Measurements from ENCODE around the gene PCYT1A.
"Not testable (repeated sequence)": the region's sequence is repeated elsewhere in the genome, so short reads cannot be mapped to it uniquely, and the experiment has no call there.

The PCYT1A gene

GRCh38 chr3:196210673-196211556, 76.6 kb downstream of the PCYT1A start, which contains the start of gene ZDHHC19:
Gene ZDHHC19 (minus strand): TSS chr3:196211400. CDS start chr3:196211315, 85 bp downstream.
- no peak for DNase-seq

DNA sequence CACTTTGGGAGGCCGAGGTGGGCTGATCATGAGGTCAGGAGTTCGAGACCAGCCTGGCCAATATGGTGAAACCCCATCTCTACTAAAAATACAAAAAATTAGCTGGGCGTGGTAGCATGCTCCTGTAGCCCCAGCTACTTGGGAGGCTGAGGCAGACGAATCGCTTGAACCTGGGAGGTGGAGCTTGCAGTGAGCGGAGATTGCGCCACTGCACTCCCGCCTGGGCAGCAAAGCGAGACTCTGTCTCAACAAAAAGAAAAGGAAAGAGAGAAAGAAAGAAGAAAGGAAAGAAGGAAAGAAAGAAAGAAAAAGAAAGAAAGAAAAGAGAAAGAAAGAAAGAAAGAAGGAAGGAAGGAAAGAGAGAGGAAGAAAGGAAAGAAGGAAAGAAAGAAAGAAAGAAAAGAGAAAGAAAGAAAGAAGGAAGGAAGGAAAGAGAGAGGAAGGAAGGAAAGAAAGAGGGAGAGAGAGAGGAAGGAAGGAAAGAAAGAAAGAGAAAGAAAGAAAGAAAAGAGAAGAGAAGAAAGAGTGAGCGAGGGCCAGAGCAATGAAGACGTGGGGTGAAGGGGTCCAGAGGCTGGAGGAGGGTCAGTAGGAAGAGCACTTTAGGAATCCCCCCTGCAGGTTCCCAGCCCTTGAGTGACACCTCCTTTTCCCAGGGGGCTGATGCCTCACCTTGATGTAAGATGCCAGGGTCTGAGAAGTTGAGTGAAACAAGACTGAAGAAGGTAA, 77.4 kb downstream of the PCYT1A start:
- not testable (repeated sequence) for DNase-seq

GRCh38 chr3:196208942-196209695, 78.4 kb downstream of the PCYT1A start:
- DNase-seq: no peak

GRCh38 chr3:196207833-196208607, 79.5 kb downstream of the PCYT1A start:
- DNase-seq: no peak

- DNase-seq: no peak
These were observed 80.2 kb downstream of the PCYT1A start for GRCh38 chr3:196207159-196207832.

DNA sequence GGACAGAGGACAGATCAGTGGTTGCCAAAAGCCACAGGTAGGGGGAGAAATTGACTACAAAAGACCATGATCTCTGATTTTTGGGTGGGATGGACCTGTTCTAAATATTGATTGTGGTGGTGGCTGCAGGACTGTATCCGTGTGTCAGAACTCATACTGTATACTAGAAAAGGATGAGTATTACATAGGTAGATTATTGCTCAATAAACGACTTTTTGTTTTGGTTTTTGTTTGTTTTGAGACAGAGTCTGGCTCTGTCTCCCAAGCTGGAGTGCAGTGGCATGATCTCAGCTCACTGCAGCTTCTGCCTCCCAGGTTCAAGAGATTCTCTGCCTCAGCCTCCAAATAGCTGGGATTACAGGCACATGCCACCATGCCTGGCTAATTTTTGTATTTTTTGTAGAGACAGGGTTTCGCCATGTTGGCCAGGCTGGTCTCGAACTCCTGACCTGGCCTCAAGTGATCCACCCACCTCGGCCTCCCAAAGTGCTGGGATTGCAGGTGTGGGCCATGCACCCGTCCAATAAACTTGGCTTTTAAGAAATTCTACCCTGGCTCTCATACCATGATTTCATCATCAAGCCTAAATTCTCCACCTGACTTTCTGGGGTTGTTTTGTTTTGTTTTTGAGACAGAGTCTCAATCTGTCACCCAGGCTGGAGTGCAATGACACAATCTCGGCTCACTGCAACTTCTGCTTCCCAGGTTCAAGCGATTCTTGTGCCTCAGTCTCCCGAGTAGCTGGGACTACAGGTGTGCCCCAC, 81.9 kb downstream of the PCYT1A start:
- DNase-seq: not testable (repeated sequence)

DNA sequence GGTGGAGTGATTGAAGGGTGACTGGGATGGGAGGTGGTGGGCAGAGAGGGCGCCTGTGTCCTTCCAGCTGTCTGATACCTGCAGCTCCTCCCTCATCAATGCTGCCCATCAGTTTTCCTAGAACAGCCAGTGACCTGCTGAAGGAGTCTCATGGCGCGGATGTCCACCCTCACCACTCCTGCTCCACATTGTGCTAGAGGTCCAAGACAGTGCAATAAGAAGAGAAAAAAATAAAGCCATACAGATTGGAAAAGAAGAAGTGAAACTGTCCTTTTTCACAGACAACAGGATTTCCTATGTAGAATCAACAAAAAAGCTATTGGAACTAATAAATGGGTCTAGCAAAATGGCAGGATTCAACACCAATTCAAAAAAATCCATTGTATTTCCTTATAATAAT, 83.7 kb downstream of the PCYT1A start:
- DNase-seq: peak; percentile 82

DNA sequence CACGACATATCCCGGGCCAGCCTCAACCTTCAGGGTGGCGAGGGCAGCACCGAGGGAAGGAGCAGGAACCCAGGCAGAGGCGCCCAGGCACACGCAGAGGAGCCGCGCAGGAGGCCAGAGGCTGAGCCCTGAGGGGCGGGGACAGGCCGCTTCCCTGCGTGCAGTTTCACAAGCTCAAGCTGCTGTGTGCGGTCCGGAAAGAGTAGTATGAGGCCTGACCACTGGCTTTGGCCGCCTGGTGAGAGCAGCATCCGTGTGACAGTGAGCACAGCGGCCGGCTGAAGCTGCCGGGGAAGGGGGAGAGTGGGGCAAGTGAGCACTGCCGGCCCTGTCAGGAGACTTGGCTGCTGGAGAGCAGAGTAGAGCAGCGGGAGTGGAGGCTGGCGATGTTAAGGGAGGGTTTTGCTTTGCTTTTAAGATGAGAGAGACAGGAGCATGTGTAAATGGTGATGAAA, 85.0 kb downstream of the PCYT1A start:
- peak; percentile 92 for DNase-seq

DNA sequence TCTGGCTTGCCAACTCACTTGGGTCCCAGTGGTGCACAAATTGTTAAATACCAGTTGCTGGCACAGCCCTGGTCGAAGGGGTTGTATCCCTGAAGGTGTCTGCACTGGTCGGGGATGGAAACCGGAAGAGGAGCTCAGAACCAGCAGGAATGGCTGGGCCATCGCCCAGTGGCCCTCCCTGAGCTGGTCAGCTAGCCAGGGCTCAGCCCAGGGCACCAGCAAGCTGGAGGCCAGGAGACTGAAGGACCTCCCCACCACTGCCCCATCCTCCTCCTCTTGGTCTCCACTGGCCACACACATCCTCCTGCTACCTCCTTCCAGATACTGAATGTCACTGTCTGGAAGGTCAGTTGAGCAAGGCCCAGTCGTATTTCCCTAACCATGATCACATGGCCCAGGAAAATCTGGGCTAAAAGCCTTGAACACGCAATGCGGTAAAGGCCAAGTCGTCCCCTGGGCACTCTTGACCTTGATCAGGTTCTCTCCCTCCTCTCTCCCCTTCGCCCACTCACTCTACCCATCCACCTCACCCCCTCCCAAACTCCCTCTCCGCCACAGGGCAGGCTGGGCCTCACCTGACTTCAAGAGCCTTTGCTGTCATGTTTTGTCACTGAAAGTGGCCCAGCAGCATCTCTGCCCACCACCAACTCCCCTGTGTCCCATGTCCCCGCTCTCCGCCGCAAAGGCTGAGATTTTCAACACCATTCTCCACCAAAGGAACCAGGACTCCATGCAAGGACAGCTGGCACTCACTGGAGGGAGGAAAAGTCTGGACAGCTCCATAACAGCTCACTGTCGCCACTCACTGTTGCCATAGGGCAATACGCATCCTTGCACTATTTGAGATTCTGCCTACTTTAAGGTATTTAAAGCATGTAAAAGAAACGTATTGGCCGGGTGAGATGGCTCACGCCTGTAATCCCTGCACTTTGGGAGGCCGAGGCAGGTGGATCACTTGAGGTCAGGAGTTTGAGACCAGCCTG, 88.5 kb downstream of the PCYT1A start:
- DNase-seq: peak; percentile 22

GRCh38 chr3:196198081-196198675, 89.3 kb downstream of the PCYT1A start:
- no peak for DNase-seq

GRCh38 chr3:196197524-196197923, 90.0 kb downstream of the PCYT1A start:
- DNase-seq: no peak

GRCh38 chr3:196195664-196196265, 91.8 kb downstream of the PCYT1A start:
- no peak for DNase-seq

GRCh38 chr3:196194542-196194915, 93.0 kb downstream of the PCYT1A start:
- DNase-seq: no peak

GRCh38 chr3:196193736-196194541, 93.6 kb downstream of the PCYT1A start:
- DNase-seq: peak; percentile 61

GRCh38 chr3:196193133-196193735, 94.3 kb downstream of the PCYT1A start:
- DNase-seq: peak; percentile 53

DNA sequence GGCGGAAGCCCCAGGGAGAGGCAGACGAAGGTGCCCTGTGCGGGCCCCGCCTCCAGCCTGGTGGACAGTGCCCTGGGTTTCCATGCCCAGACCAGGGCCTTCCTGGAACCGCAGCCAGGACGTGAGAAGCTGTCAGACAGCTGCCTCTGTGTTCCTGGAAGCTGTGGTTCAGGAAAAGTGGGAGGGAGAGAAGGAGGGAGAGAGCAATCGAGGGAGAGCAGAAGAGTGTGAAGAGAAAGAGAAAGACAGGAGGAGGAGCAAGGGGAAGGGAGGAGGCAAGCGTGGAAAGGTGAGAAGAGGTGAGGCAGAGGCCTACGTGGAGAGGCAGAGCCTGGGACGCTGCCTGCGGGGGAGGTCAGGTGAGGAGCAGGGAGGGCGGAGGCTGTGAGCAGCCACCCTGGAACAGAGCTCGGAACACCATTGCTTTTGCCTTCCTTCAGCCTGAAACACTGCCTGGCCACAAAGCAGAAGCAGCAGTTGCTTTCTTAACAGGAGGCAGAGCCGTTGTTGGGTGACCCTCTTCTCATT, 94.9 kb downstream of the PCYT1A start:
- peak; percentile 56 for DNase-seq

DNA sequence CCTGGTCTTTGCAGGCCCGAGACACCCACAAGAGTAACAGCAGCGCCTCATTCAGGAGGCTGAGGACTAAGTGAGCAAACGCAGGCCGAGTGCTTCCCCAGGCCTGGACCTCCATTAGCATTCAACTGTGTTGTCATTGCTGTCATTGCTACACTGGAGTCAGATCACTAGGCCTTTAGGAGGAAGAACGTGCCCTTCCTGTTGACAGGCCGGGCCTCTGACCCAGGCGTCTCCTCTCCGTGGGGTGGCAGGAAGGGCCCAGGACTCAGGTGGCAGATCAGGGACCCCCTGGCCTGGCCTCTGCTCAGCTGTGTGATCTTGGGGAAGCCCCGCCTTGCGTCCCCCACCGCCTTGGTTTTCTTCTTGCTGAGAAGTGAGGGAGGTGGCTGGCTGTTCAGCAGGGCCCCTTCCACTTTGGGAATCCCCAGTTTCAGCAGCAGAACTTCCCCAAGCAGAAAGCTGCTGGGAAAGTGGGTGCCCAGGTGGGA, 95.4 kb downstream of the PCYT1A start:
- peak; percentile 73 for DNase-seq
